Measurements from ENCODE around the gene KPNA6. TPM values are rescaled to one million over a fixed set of nuclear protein-coding genes. Genes with fewer than 3 reads are reported as not detected.

The KPNA6 gene
- total and polyA plus RNA-seq, 2 of the 13 experiments (the other 11 are each of a cell fraction or from before 2014, with no cell fraction given) = 22.0 to 47.5 TPM

GRCh38 chr1:32107742-32108661 lies at the start of gene KPNA6 (continued):
- peak; percentile 17; the same call in 1 of the 2 replicates for TF ChIP-seq KLF6 (CRISPR knock-in tag; IDR thresholded peaks at IDR 0.05)
- 0 out of 2 replicates have a peak, but pooled peaks have one; percentile 10 for TF ChIP-seq ZNF644 (CRISPR knock-in tag; IDR thresholded peaks at IDR 0.05; ENCODE audit: low read depth)
- TF ChIP-seq TBX2 (CRISPR knock-in tag; IDR thresholded peaks at IDR 0.05; ENCODE audit: borderline replicate concordance) = peak; percentile 63; the same call in 1 of the 2 replicates
- TF ChIP-seq PRDM4 (CRISPR knock-in tag; IDR thresholded peaks at IDR 0.05; ENCODE audit: borderline replicate concordance) = no peak
- TF ChIP-seq ZNF331 (CRISPR knock-in tag; IDR thresholded peaks at IDR 0.05) = peak; percentile 72
- TF ChIP-seq ZNF33B (CRISPR knock-in tag; IDR thresholded peaks at IDR 0.05) = peak; percentile 17; the same call in 1 of the 2 replicates
- TF ChIP-seq SMAD3 (CRISPR knock-in tag; IDR thresholded peaks at IDR 0.05) = peak; percentile 55; the same call in 1 of the 2 replicates
- 0 out of 2 replicates have a peak, but pooled peaks have one; percentile 39 for TF ChIP-seq ATAD3A (CRISPR knock-in tag; IDR thresholded peaks at IDR 0.05)
- TF ChIP-seq SSRP1 (CRISPR knock-in tag; IDR thresholded peaks at IDR 0.05) = no peak
- no peak for TF ChIP-seq ZBTB7A (CRISPR knock-in tag; IDR thresholded peaks at IDR 0.05)
- TF ChIP-seq BORCS8-MEF2B (CRISPR knock-in tag; IDR thresholded peaks at IDR 0.05) = peak; percentile 33
- TF ChIP-seq MAZ (IDR thresholded peaks at IDR 0.05; ENCODE audit: borderline replicate concordance, low read depth, low read length) = 0 out of 2 replicates have a peak, but pooled peaks have one; percentile 17
- TF ChIP-seq MAZ (CRISPR knock-in tag; IDR thresholded peaks at IDR 0.05; ENCODE audit: low read depth) = peak; percentile 21; the same call in 1 of the 2 replicates
- 0 out of 2 replicates have a peak, but pooled peaks have one; percentile 40 for TF ChIP-seq ONECUT2 (CRISPR knock-in tag; IDR thresholded peaks at IDR 0.05)
- no peak for TF ChIP-seq GABPA (IDR thresholded peaks at IDR 0.05; ENCODE audit: low read depth, low read length)
- TF ChIP-seq GABPA (CRISPR knock-in tag; IDR thresholded peaks at IDR 0.05; ENCODE audit: low read depth) = no peak
- no peak for TF ChIP-seq RCOR2 (CRISPR knock-in tag; IDR thresholded peaks at IDR 0.05)
- TF ChIP-seq, protein P1, sequence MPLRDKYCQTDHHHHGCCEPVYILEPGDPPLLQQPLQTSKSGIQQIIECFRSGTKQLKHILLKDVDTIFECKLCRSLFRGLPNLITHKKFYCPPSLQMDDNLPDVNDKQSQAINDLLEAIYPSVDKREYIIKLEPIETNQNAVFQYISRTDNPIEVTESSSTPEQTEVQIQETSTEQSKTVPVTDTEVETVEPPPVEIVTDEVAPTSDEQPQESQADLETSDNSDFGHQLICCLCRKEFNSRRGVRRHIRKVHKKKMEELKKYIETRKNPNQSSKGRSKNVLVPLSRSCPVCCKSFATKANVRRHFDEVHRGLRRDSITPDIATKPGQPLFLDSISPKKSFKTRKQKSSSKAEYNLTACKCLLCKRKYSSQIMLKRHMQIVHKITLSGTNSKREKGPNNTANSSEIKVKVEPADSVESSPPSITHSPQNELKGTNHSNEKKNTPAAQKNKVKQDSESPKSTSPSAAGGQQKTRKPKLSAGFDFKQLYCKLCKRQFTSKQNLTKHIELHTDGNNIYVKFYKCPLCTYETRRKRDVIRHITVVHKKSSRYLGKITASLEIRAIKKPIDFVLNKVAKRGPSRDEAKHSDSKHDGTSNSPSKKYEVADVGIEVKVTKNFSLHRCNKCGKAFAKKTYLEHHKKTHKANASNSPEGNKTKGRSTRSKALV (CRISPR knock-in tag; IDR thresholded peaks at IDR 0.05) = peak; percentile 73; the same call in 1 of the 2 replicates
- peak; percentile 99 for TF ChIP-seq ZFP91 (CRISPR knock-in tag; IDR thresholded peaks at IDR 0.05; ENCODE audit: borderline replicate concordance)
- TF ChIP-seq KDM1A (CRISPR knock-in tag; IDR thresholded peaks at IDR 0.05) = no peak
- TF ChIP-seq ZNF180 (CRISPR knock-in tag; IDR thresholded peaks at IDR 0.05; ENCODE audit: borderline replicate concordance, low read depth) = no peak
- TF ChIP-seq SAP130 (CRISPR knock-in tag; IDR thresholded peaks at IDR 0.05; ENCODE audit: low read depth) = peak; percentile 83
- no peak for TF ChIP-seq ZNF737 (CRISPR knock-in tag; IDR thresholded peaks at IDR 0.05; ENCODE audit: borderline replicate concordance)
- peak; percentile 26; the same call in 1 of the 2 replicates for TF ChIP-seq RXRA (CRISPR knock-in tag; IDR thresholded peaks at IDR 0.05)
- TF ChIP-seq SPEN (CRISPR knock-in tag; IDR thresholded peaks at IDR 0.05; ENCODE audit: low read depth) = peak; percentile 68; the same call in 1 of the 2 replicates
